BLaER1 (cell line): ENCODE data around the gene NUTM2F.

Experiments
- H3K27ac ChIP-seq: shearing (Covaris generic); formaldehyde crosslinking; 2 replicates; pipeline ENCODE4 v1.8.1; 2022
- H3K27me3 ChIP-seq: shearing (Covaris generic); formaldehyde crosslinking; 2 replicates; pipeline ENCODE4 v1.8.1; 2022
- H3K36me3 ChIP-seq: shearing (Covaris generic); formaldehyde crosslinking; 2 replicates; pipeline ENCODE4 v1.8.1; 2022
- H3K4me1 ChIP-seq: shearing (Covaris generic); formaldehyde crosslinking; 2 replicates; pipeline ENCODE4 v1.8.1; 2022
- H3K4me2 ChIP-seq: shearing (Covaris generic); formaldehyde crosslinking; 2 replicates; pipeline ENCODE4 v1.8.1; 2022
- H3K4me3 ChIP-seq: shearing (Covaris generic); formaldehyde crosslinking; 2 replicates; pipeline ENCODE4 v1.8.1; 2022
- H3K9ac ChIP-seq: shearing (Covaris generic); formaldehyde crosslinking; 2 replicates; pipeline ENCODE4 v1.8.1; 2022
- H3K9me3 ChIP-seq: shearing (Covaris generic); formaldehyde crosslinking; 2 replicates; pipeline ENCODE4 v1.8.1; 2022
- H4K20me1 ChIP-seq: shearing (Covaris generic); formaldehyde crosslinking; 2 replicates; pipeline ENCODE4 v1.8.1; 2022
- Cebpa-rat ChIP-seq: shearing (Covaris generic); IDR thresholded peaks from 2 replicates; pipeline ENCODE4 v1.8.1; 2022

Gene NUTM2F

GRCh38 chr9:94270009-94270408, 58.4 kb downstream of the NUTM2F start:
- peaks cover 54% of the 10 kb centered on the region for H3K36me3 ChIP-seq
- no peaks in the 10 kb centered on the region for H3K27me3 ChIP-seq
- no peak overlapping the region for H3K9ac ChIP-seq
- no peak overlapping the region for H3K27ac ChIP-seq
- no peaks in the 10 kb centered on the region for H4K20me1 ChIP-seq
- no peak overlapping the region for H3K4me3 ChIP-seq
- TF ChIP-seq Cebpa-rat: no peak
- H3K9me3 ChIP-seq: peaks cover 70% of the 10 kb centered on the region
- no peaks in the 10 kb centered on the region for H3K4me1 ChIP-seq
- no peak overlapping the region for H3K4me2 ChIP-seq

DNA sequence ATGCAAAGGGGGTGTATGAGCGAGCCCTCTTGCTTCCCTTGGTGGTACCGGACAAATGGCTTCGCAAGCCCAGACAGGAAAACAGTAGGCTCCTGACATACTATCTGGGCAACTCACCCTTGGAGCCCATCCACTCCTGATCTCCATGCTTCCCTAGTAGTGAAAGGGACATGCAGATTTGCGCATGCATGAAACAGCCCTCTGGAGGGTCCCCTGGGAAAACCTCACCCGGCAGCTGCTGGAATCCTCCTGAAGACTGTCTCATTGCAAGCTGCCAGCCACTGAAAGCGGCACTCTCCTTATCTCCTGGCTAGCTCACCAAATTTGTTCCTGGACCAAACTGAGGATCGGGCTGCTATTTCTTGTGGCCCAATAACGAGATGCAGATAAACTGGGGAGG, 59.2 kb downstream of the NUTM2F start:
- Histone ChIP-seq H3K4me1 (no peaks in the 10 kb centered on the region), H3K9ac (no peak overlapping the region), H3K27me3 (no peaks in the 10 kb centered on the region), H3K9me3 (peaks cover 68% of the 10 kb centered on the region), H3K36me3 (peaks cover 49% of the 10 kb centered on the region), H3K27ac (no peak overlapping the region), H4K20me1 (no peaks in the 10 kb centered on the region), H3K4me2 (no peak overlapping the region), H3K4me3 (no peak overlapping the region; the same call in 1 of the 2 replicates)
- no peak for TF ChIP-seq Cebpa-rat
